K562 (cell line): ENCODE results near the gene ARL13B. TPM values are rescaled to one million over a fixed set of nuclear protein-coding genes. Genes with fewer than 3 reads are reported as not detected.

Source experiments
- ATAC-seq: fragments of 200-7000 bp; cut with Tn5 transposase; 3 replicates; pipeline ENCODE4 v1.9.1; 2020; ENCODE audit warnings: moderate library complexity
- BruUV-seq: library from RNA; stranded (reverse); fragments of 400-500 nt; replicated peaks from 2 replicates; lab custom pipeline; 2021; lab: Mats Ljungman, UMichigan
- CTCF ChIA-PET: fragments of 300-600 bp; formaldehyde crosslinking; extraction: SDS; loops from one replicate; lab custom pipeline; 2021; ENCODE audit warnings: low intra/inter-chr PET ratio; lab: Yijun Ruan, JAX
- POLR2A ChIA-PET: fragments of 300-600, 350-650 bp; sonication (Branson Sonifier 250); formaldehyde crosslinking; extraction: SDS; loops from one replicate; lab custom pipeline; 2021; ENCODE audit warnings: antibody characterized with exemption, inconsistent platforms; lab: Yijun Ruan, JAX
- DNase-seq, 4 experiments: peaks; one replicate each; pipeline versions ENCODE4 v3.0.0 to v3.0.0-alpha.2; 2011 to 2018; ENCODE audit warnings: low spot score in 3 of 4, mixed read lengths in 3 of 4; ENCODE audit errors: extremely low read depth in 1 of 4
- FAIRE-seq: peaks from 2 replicates; lab custom pipeline; 2011; peaks lifted over from hg19 to GRCh38; lab: Jason Lieb, UNC
- H2AFZ ChIP-seq: 2 replicates; pipeline ENCODE4 v1.6.0; 2011; ENCODE audit warnings: low read depth, low read length, control low read depth, inconsistent platforms
- H3K27ac ChIP-seq: fragments of 200-600 bp; 3 replicates; pipeline ENCODE4 v1.8.0; 2011; ENCODE audit warnings: low read depth, mild to moderate bottlenecking, control low read depth, inconsistent platforms, low read length, moderate library complexity, mixed read lengths; ENCODE audit errors: extremely low read depth
- H3K27me3 ChIP-seq, 2 experiments: fragments of 300-600 bp in 1 of 2; 2 replicates in 1 of 2; 3 replicates in 1 of 2; pipeline versions ENCODE4 v1.6.0 to v1.8.0; 2011; ENCODE audit warnings: inconsistent platforms in 2 of 2, low read length in 2 of 2, mild to moderate bottlenecking in 1 of 2, mixed read lengths in 1 of 2, moderate library complexity in 1 of 2; ENCODE audit not compliant: control insufficient read depth in 2 of 2, insufficient read depth in 2 of 2
- H3K36me3 ChIP-seq: fragments of 300-600 bp; 3 replicates; pipeline ENCODE4 v1.8.0; 2011; ENCODE audit warnings: mild to moderate bottlenecking, low read length, inconsistent platforms; ENCODE audit not compliant: control insufficient read depth, insufficient read depth
- H3K4me1 ChIP-seq, 2 experiments: fragments of 200-600 bp in 1 of 2; replicated peaks in 1 of 2; 2 replicates in 1 of 2; 3 replicates in 1 of 2; pipeline versions ENCODE4 v1.5.1 to v1.8.0; 2011; ENCODE audit warnings: inconsistent platforms in 2 of 2, low read length in 2 of 2, mild to moderate bottlenecking in 1 of 2, mixed read lengths in 1 of 2, moderate library complexity in 1 of 2; ENCODE audit not compliant: control insufficient read depth in 2 of 2, insufficient read depth in 2 of 2
- H3K4me2 ChIP-seq: 2 replicates; pipeline ENCODE4 v1.6.1; 2011; ENCODE audit warnings: low read length, control low read depth, inconsistent platforms, mixed read lengths; ENCODE audit not compliant: insufficient read depth
- H3K4me3 ChIP-seq: fragments of 200-600 bp; sonication (generic), shearing (Covaris generic); 2 replicates; pipeline ENCODE4 v1.5.1; 2016; ENCODE audit warnings: control low read depth, inconsistent platforms
- H3K79me2 ChIP-seq: fragments of 200-600 bp; 3 replicates; pipeline ENCODE4 v1.8.0; 2011; ENCODE audit warnings: low read length, inconsistent platforms; ENCODE audit not compliant: control insufficient read depth, insufficient read depth
- H3K9ac ChIP-seq, 2 experiments: 2 replicates each; pipeline versions ENCODE4 v1.6.0 to v1.6.1; 2011; ENCODE audit warnings: low read depth in 2 of 2, low read length in 2 of 2, control low read depth in 1 of 2, inconsistent platforms in 1 of 2, mild to moderate bottlenecking in 1 of 2, mixed read lengths in 1 of 2; ENCODE audit not compliant: insufficient read depth in 1 of 2
- H3K9me1 ChIP-seq: one replicate; pipeline ENCODE4 v1.6.0; 2011; ENCODE audit warnings: inconsistent platforms, mild to moderate bottlenecking, low read length, moderate library complexity; ENCODE audit not compliant: control insufficient read depth, insufficient read depth
- H3K9me3 ChIP-seq: replicated peaks from 2 replicates; pipeline ENCODE4 v1.5.1; 2011; ENCODE audit warnings: low read depth, low read length, inconsistent platforms; ENCODE audit not compliant: control insufficient read depth, insufficient read depth
- H4K20me1 ChIP-seq: replicated peaks from 2 replicates; pipeline ENCODE4 v1.6.1; 2011; ENCODE audit warnings: low read length, inconsistent platforms, mixed read lengths; ENCODE audit not compliant: control insufficient read depth, insufficient read depth
- BMI1 ChIP-seq: fragments of 150-350 bp; IDR thresholded peaks from 2 replicates; pipeline ENCODE4 v1.6.1; 2014; ENCODE audit warnings: low read length
- CBX3 ChIP-seq, 2 experiments: IDR thresholded peaks; 1 replicate in 1 of 2; 2 replicates in 1 of 2; pipeline ENCODE4 v1.6.1; 2012; ENCODE audit warnings: inconsistent platforms in 2 of 2, low read length in 2 of 2, borderline replicate concordance in 1 of 2, control low read depth in 1 of 2
- HCFC1 ChIP-seq: IDR thresholded peaks from 2 replicates; pipeline ENCODE4 v1.6.1; 2012; ENCODE audit warnings: low read depth, low read length, improper control_type of control experiment
- MIER1 ChIP-seq: fragments of 450-650 bp; IDR thresholded peaks from 2 replicates; pipeline ENCODE4 v1.6.1; 2016; ENCODE audit warnings: antibody characterized with exemption, mild to moderate bottlenecking, low read depth
- SMARCB1 ChIP-seq: IDR thresholded peaks from 2 replicates; pipeline ENCODE4 v1.6.1; 2011; ENCODE audit warnings: improper control_type of control experiment, low read depth; ENCODE audit not compliant: insufficient read length
- WGBS: fragments of 100-300 bp; shearing (Covaris generic); methylation state at CpG from one replicate; pipeline ENCODE4 v1.1.6; 2016; ENCODE audit warnings: low coverage, mixed read lengths; ENCODE audit not compliant: insufficient coverage; ENCODE audit errors: missing lambda C conversion rate; 5-methylcytosine and 5-hydroxymethylcytosine counted together
- in situ Hi-C: fragments of 300-500 bp; cut with MboI; formaldehyde crosslinking; loops from 4 replicates; pipeline ENCODE4 v1.15.0; 2018; ENCODE audit warnings: inconsistent platforms, mixed read lengths
- intact Hi-C: fragments of 100-400 bp; cut with micrococcal nuclease; formaldehyde crosslinking; loops from 2 replicates; pipeline ENCODE4 v1.14.2; 2022
- polyA plus RNA-seq, 8 experiments: library from polyadenylated mRNA; depleted of rRNA in 4 of 8; stranded (reverse) in 5 of 8; unstranded in 3 of 8; fragments of >200 nt; fragmentation: Nextera tagmentation in 2 of 8; fragmentation: Illumina TruSeq in 1 of 8; extraction: Ambion mirVana in 2 of 8; extraction: Trizol in 1 of 8; gene quantifications; 2 replicates each; pipeline versions ENCODE4 v1.2.1 to v1.2.3, GENCODE V29; 2011 to 2014; ENCODE audit warnings: inconsistent platforms in 1 of 8, missing spikeins in 1 of 8
- total RNA-seq, 7 experiments: library from RNA; depleted of rRNA in 6 of 7; stranded (reverse); fragments of >200 nt in 6 of 7; fragmentation: Illumina TruSeq in 2 of 7; extraction: Trizol in 2 of 7; gene quantifications; 2 replicates each; pipeline versions ENCODE4 v1.2.1 to v1.2.3, GENCODE V29; 2011 to 2021; ENCODE audit warnings: low replicate concordance in 1 of 7

Gene ARL13B
- total and polyA plus RNA-seq, 9 of the 15 experiments (the other 6 are each of a cell fraction or from before 2014, with no cell fraction given), result 4.1 to 16.9 (median 12.2) TPM

- Histone ChIP-seq H3K4me1 (no peaks in the 10 kb centered on the region), H3K79me2 (no peaks in the 10 kb centered on the region), H2AFZ (no peak within 1 kb of the TSS), H3K9me1 (no peaks in the 10 kb centered on the region), H3K36me3 (no peaks in the 10 kb centered on the region; the same call in 2 of the 3 replicates), H3K9me3 (no peaks in the 10 kb centered on the region), H3K27ac (no peak within 1 kb of the TSS), H3K9ac (no peak within 1 kb of the TSS), H3K4me2 (no peak within 1 kb of the TSS), H3K4me3 (no peak within 1 kb of the TSS), H4K20me1 (no peaks in the 10 kb centered on the region), H3K27me3 (no peaks in the 10 kb centered on the region)
- in situ Hi-C loops (no loop called here), intact Hi-C loops (no loop called here)
- ChIA-PET CTCF (no interaction called here), POLR2A (interaction anchor here (0.6 to 1.6 kb wide), 2 partner anchors 34 to 39 kb away, joined by 3 to 4 read pairs; partner anchors contain the start of genes DHFR2 and NSUN3)
- ATAC-seq (no peak), DNase-seq (no peak), FAIRE-seq (no peak)
- 90% methylated on average over 8 of the region's 8 CpGs for WGBS
- TF ChIP-seq SMARCB1 (no peak), CBX3 (IDR thresholded peaks at IDR 0.05; ENCODE audit: borderline replicate concordance in 1 of 2, low read length in 2 of 2) (no peak), MIER1 (no peak), HCFC1 (no peak), BMI1 (no peak)
- BruUV-seq, result no TSS peak
Measured at GRCh38 chr3:94028093-94028837, 48.3 kb downstream of the ARL13B start, which contains the start of gene STX19. Gene STX19 (minus strand): TSS chr3:94028597. CDS start chr3:94015269, 13,328 bp downstream.
